Cerebellar cortex (tissue), 1 donor: Measurements from ENCODE around the gene GNGT2.

ENCODE experiments used
- DNase-seq: peaks from one replicate; pipeline ENCODE4 v3.0.0-alpha.2; 2015; ENCODE audit warnings: low spot score

The GNGT2 gene

GRCh38 chr17:49210158-49211029 is at the start of gene GNGT2, which contains the start of gene ABI3:
Gene GNGT2, minus strand, starts transcription at chr17:49210574. Its CDS starts 3,152 bp downstream, at chr17:49207422.
Gene ABI3, plus strand, starts transcription at chr17:49210707. Its CDS starts 18 bp downstream, at chr17:49210725.
- no peak for DNase-seq

GRCh38 chr17:49259663-49260010 is 49.3 kb upstream of the GNGT2 start:
- no peak for DNase-seq

GRCh38 chr17:49258394-49258793 is 48.0 kb upstream of the GNGT2 start:
- no peak for DNase-seq

GRCh38 chr17:49255125-49255524 is 44.8 kb upstream of the GNGT2 start:
- no peak for DNase-seq

- DNase-seq, result no peak
These were observed 43.7 kb upstream of the GNGT2 start for GRCh38 chr17:49254066-49254465.

- DNase-seq, result no peak
These were observed 41.8 kb upstream of the GNGT2 start for GRCh38 chr17:49252148-49252695.

DNA sequence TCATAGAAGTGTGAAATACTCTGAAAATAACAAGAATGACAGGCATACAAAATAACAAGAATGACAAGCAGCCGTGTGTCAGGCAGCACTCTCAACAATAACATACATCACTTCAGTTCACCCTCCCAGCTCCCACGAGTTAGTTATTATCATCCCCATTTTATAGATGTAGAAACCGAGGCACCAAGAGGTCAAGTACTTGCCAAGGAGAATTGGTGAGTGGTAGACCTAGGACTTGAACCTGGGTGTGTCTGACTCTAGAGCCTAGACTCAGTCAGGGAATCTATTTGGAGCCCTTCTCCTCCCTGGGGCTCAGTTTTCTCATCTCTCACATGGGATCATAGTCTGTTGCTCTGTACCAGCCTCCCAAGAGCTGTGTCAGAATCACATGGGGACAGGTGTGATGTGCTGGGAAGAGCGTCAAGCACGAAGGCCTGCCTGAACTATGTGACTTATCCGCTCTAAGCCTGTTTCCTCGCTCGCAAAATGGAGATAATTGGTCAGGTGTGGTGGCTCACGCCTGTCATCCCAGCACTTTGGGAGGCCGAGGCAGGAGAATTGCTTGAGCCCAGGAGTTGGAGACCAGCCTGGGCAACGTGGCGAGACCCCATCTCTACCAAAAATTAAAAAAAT is 39.6 kb upstream of the GNGT2 start:
- DNase-seq, result no peak

DNA sequence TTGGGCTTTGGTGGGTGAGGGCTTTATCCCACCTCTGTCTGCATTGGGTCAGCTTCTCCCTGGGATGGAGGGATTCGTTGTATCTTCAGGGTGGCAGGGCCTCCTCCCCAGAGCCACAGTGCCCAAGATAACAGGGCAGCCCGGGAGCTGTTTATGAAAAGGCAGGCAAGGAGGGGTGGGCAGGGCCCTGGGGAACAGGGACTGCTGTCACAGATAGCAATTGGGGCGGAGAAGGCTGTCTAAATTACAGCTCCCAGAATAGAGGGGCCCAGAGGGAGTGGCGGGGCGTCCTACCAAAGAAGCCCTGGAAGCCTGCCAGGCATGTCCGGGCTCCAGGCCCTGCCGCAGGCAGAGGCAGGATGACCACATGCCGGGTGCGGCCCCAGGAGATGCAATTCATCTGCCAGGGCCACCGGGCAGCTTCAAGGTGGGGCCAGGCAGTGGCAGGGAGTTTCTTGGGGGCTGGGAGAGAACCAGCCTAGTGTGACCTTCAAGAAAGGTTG is 39.0 kb upstream of the GNGT2 start:
- DNase-seq, result no peak

GRCh38 chr17:49247944-49248343 is 37.6 kb upstream of the GNGT2 start:
- DNase-seq, result no peak

DNA sequence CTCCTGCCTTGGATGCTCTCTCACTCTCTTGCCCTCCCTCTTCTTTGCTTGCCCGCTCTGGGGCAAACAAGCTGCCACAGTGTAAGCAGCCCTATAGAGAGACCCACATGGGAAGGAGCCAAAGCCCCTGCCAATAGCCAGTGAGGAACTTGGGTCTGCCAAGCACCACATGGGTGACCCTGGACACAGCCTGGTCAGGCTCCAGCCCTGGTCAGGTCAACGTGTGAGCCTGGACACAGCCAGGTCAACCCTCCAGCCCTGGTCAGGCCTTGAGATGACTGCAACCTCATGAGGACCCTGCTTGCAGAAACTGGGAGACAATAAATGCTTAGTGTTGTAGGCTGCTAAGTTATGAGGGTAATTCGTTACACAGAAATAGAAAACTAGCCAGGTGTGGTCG is 34.5 kb upstream of the GNGT2 start:
- no peak for DNase-seq

DNA sequence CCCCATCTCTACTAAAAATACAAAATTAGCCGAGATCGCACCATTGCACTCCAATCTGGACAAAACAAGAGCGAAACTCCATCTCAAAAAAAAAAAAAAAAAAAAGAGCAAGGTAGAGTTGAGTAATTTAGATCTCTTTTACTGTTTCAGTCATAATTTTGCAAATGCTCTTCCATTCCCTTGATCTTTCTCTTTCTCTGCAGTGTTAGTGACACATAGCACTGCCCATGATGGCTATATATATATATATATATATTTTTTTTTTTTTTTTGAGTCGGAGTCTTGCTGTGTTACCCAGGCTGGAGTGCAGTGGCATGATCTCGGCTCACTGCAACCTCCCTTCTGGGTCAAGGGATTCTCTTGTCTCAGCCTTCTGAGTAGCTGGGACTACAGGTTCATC is 32.4 kb upstream of the GNGT2 start:
- DNase-seq, result no peak

- no peak for DNase-seq
These were observed 31.5 kb upstream of the GNGT2 start for GRCh38 chr17:49241692-49242397.

- no peak for DNase-seq
These were observed 30.7 kb upstream of the GNGT2 start for GRCh38 chr17:49241040-49241439.

- DNase-seq, result no peak
These were observed 30.2 kb upstream of the GNGT2 start for GRCh38 chr17:49240619-49241018.

DNA sequence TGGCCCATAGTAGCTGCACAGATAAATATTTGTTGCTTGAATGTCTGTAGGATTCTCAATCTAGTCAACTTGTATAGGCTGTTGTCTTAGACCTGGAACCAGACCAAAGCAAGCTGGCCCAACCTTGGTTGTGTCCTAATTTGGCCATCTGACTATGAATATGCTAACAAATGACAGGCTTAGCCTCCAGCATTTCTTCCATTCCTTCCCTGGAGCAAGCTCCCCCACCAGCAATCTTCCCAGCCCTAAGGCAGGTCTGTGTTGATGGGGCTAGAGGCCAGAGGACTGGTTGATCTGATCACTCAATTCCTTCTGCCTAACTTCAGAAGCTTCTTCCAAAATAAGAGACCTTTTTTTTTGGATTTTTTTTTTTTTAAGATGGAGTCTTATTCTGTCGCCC is 29.6 kb upstream of the GNGT2 start:
- no peak for DNase-seq

DNA sequence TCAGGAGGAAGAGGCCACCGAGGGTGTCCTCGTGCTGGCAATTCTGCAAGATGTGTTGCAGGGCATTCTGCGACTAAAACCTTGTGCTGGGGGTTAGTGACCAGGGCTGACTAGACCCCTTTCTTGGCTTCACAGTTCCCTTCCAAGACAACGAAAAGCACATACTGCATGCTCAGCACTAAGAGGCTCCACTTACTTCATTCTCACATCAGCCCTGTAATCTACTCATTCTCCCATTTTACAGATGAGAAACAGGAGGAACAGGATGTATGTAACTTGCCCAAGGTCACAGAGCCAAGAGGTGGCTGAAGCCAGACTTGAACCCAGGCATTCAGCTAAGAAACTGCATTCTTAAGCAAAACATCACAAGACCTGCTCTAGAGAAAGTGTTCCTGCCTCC is 25.5 kb upstream of the GNGT2 start:
- no peak for DNase-seq

GRCh38 chr17:49234509-49235080 is 24.2 kb upstream of the GNGT2 start:
- no peak for DNase-seq

DNA sequence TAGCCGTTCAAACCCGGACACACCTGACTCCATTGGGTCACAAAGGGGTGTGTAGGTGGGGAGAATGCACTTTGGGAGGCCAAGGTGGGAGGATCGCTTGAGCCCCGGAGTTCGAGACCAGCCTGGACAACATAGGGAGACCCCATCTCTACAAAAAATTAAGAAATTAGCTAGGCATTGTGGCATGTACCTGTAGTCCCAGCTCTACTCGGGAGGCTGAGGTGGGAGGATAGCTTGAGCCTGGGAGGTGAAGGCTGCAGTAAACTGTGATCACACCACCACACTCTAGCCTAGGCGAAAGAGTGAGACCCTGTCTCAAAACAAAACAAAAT is 21.2 kb upstream of the GNGT2 start:
- no peak for DNase-seq

GRCh38 chr17:49230636-49231562 is 20.5 kb upstream of the GNGT2 start, which contains the start of gene PHOSPHO1:
Gene PHOSPHO1, minus strand, starts transcription at chr17:49230787. Its CDS starts 4,096 bp downstream, at chr17:49226691.
- DNase-seq, result peak; percentile 83

DNA sequence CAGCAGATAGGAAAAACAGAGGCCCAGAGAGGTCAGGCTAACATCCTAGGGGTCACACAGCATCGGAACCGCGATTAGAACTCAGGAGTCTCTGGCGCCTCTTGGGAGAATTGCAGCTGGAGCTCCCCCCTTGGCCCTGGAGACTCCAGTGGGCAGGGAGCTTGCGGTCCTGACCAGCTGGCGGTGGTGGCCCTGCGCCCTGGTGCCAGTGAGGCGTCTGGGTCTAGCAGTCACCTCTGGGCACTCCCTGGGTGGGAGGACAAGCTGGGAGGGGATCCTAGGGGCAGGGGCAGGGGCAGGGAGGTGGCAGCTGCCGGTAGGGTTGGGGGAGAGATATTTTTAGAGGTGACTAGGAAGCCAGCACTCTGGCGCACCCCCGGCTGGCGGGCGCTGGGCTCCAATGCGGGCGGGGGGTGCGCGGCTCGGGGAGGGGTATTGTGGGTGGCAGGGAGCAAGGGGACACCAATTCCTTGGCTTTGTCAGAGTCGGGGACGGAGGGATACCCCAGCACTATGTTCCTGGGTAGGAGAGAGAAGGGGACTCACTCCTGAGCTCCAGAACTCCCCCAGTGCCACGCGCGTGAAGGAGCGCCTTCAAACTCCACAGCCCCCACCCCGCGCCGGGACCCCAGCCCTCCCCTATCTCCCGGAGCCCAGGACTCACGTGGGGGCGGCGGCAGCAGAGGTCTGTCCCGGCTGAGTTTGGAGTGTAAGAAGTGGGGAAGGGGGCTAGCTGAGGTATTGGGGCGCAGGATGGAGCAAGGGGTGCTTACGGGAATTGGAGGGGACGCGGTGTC is 19.6 kb upstream of the GNGT2 start:
- no peak for DNase-seq
